Measurements from ENCODE around the gene CNR2.

DNA sequence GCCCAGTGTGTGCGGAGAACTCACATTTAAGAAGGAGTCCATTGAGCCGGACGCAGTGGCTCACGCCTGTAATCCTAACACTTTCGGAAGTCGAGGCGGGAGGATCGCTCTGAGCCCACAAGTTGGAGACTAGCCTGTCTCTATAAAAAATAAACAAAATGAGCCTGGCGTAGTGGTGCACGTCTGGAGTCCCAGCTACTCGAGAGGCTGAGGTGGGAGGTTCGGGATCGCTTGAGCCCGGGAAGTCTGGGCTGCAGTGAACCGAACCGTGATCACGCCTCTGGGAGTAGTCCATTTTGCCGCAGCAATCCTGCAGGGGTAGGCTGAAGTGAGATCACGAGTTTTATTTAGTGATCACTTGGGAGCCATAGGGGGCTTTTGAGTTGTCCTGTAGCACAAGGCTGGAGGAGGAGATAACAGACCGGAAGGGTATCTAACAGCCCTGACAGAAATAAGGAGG is 44.6 kb downstream of the CNR2 start:
- TF ChIP-seq EZH2phosphoT487 (IDR thresholded peaks at IDR 0.05; ENCODE audit: borderline replicate concordance) (no peak), CTCF (conservative IDR thresholded peaks at IDR 0.05; ENCODE audit: low read length) (0 out of 2 replicates have a peak, but pooled peaks have one; percentile 7)
